KOPT-K1 (cell line): Measurements from ENCODE around the gene POLR2I.

Experiments
- H3K27ac ChIP-seq: fragments of 200-600 bp; sonication (generic); 2 replicates; pipeline ENCODE4 v1.5.1; 2016; ENCODE audit warnings: antibody characterized with exemption, mild to moderate bottlenecking, low read depth, low read length; ENCODE audit not compliant: poor library complexity, severe bottlenecking
- H3K36me3 ChIP-seq: fragments of 200-600 bp; sonication (generic); 2 replicates; pipeline ENCODE4 v1.5.1; 2017; ENCODE audit warnings: antibody characterized with exemption, mild to moderate bottlenecking, low read length, moderate library complexity; ENCODE audit not compliant: insufficient read depth
- H3K9me3 ChIP-seq: fragments of 200-600 bp; sonication (generic); 2 replicates; pipeline ENCODE4 v1.5.1; 2017; ENCODE audit warnings: antibody characterized with exemption, low read length, mild to moderate bottlenecking; ENCODE audit not compliant: insufficient read depth, poor library complexity, severe bottlenecking

POLR2I gene

DNA sequence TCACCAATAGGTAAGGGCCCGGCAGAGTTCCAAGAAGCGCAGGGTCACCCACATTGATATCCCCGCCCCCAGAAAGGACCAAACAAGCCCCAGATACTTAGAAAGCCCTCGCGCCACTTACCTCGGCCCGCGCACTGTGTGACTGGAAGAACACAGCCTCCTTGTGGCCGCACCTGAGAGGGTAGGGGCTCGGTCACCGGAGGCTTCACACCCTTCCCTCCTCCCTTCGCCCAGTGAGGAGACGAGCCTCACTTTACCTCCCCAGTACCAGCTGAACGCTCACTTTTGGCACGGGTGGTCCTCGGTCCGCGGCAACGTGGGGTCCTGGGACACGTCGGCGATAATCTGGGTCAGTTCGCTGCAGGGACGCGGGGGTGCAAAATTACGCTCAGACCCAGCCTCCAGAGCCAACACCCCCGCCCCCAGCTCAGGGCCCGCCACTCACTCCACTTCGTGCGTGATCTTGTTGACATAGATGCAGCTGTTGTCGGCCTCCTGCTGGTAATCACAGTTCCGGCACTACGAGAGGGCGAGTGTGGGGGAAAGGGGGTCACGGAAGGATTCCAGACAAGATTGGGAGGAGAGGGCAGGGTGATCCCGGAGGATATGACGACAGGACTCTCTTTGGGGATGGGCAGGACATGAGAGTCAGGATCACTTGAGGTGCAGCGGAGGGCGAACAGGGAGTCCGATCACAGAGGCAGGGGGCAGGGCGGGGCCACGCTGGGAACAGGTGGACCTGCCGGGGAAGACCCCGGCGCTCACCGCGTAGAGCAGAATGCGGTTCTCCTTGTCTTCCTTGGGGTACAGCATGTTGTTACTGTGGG is 568 bp downstream of the POLR2I start:
- Histone ChIP-seq H3K36me3 (peaks cover 49% of the 10 kb centered on the region), H3K27ac (peak overlapping the region; percentile 68), H3K9me3 (no peaks in the 10 kb centered on the region)

DNA sequence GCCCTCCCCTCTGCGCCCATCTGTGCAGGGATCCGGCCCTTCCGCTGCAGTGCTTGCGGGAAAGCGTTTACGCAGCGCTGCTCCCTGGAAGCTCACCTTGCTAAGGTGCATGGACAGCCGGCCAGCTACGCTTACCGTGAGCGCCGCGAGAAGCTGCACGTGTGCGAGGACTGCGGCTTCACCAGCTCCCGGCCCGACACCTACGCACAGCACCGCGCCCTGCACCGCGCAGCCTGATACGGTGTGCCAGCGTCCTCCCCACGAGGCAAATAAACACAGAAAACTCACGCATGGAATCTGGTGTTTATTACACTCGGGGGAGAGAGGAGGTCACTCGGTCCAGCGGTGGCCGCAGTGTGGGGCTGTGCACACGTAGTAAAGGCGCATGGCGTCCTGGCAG is 1.2 kb downstream of the POLR2I start:
- no peak overlapping the region for H3K27ac ChIP-seq
- peaks cover 42% of the 10 kb centered on the region; the same call in 1 of the 2 replicates for H3K36me3 ChIP-seq
- H3K9me3 ChIP-seq = no peaks in the 10 kb centered on the region

DNA sequence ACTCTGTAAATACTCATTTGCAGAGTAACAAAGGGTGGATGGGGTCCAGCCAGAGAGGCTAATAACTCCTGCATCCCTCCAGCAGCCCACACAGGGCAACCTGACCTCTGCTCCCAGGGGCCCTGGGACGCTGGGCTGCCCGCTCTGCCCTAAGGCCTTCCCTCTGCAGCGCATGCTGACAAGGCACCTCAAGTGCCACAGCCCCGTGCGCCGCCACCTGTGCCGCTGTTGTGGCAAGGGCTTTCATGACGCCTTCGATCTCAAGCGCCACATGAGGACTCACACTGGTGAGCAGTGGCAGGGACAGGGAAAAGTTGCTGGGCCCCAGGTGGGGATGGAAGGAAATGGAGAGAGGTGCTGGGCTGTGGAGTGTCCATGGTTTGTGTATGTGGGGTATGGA is 2.0 kb downstream of the POLR2I start:
- Histone ChIP-seq H3K27ac (no peak overlapping the region), H3K36me3 (peaks cover 35% of the 10 kb centered on the region; the same call in 1 of the 2 replicates)

DNA sequence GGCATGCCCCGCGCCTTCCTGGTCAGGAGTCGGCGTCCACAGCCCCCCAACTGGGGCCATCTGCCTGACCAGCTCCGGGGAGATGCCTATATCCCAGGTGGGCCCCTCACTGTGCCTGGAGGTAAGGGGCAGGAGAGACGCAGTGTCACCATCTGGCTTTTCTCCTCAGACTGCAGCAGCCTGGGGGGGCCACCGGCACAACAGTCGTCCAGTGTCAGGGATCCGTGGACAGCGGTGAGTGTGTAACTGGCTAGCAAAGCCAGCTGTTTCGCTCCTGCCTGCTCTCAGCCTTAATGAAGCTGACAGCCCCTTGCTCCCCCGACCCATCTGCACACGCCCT is 3.5 kb downstream of the POLR2I start:
- Histone ChIP-seq H3K9me3 (no peaks in the 10 kb centered on the region), H3K36me3 (peaks cover 35% of the 10 kb centered on the region), H3K27ac (no peak overlapping the region)

More for the DNA sequence above, 2.0 kb downstream of the POLR2I start:
- H3K9me3 ChIP-seq = no peaks in the 10 kb centered on the region

DNA sequence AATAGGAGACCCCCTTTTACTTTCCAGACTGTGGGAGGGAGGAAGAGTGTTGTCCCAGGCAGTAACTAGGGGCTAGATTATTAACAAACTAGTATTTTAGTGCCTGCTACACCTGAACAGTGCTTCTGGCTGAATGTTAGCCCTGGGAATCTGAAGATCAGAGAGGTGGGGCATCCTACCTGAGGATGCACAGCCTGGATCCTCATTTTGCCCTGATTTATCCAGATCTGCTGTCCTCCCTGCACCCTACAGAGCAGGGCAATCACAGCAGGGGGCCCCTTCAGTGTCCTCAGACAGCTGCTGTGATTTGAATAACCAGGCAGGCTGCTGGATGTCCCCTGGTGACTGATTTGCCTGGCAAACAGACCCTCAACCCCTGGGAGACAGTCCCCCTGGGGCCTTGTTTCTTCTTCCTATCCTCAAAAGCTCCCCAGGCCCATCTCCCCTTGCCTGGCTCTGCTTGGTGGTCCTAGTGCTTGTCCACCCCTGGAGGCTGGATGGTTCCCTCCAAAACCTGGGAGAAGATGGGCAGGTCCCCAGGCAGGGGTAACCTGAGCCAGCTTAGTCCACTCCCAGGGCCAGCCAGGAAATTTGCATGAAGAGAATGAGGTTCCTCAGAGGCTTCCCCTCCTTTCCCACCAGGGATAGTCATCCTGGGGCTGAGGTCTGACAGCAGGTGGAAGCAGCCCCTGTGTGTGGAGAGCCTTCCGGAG is 4.0 kb downstream of the POLR2I start, which contains the start of gene OVOL3:
TSS of gene OVOL3 (plus strand) at position 657 of the 713 bp plus-strand sequence. CDS start 60 bp downstream, outside the sequence.
- H3K36me3 ChIP-seq = peaks cover 40% of the 10 kb centered on the region
- H3K27ac ChIP-seq = no peak within 1 kb of the TSS

DNA sequence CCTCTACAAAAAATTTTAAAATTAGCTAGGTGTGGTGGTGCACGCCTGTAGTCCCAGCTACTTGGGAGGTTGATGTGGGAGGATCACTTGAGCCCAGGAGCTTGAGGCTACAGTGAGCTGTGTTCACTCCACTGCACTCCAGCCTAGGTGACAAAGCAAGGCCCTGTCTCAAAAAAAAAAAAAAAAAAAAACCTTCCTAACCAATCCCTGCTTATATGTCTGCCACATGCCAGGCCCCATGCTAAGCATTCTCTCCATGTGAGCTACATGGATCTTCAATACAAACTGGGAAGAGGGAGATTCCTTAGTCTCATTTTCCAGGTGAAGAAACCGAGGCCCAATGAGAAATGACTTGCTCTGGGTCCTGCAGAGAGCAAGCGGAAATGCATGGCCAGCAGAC is 6.0 kb downstream of the POLR2I start:
- Histone ChIP-seq H3K36me3 (peaks cover 58% of the 10 kb centered on the region), H3K9me3 (no peaks in the 10 kb centered on the region), H3K27ac (no peak overlapping the region)

More for the DNA sequence above, 4.0 kb downstream of the POLR2I start, which contains the start of gene OVOL3:
- no peaks in the 10 kb centered on the region for H3K9me3 ChIP-seq

DNA sequence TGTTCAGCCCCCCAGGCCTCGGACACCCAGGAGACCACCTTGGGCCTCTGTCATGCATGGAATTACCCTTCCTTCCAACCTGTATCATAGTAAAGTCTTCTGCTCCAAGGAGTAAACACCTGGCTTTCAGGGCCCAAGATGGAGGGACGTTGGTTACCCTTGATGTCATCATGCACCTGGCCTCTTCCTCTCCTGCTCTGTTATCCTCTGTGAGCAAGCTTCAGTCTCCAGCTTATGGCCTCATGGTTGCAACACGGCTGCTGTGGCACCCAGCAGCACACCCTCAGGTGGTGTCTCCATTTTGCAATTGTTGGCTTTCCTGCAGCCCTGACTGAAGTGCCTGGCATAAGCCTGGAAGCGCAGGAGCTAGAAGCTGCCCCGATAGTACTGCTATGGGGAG is 7.7 kb downstream of the POLR2I start:
- H3K9me3 ChIP-seq = no peaks in the 10 kb centered on the region
- no peak overlapping the region for H3K27ac ChIP-seq
- peaks cover 62% of the 10 kb centered on the region for H3K36me3 ChIP-seq

DNA sequence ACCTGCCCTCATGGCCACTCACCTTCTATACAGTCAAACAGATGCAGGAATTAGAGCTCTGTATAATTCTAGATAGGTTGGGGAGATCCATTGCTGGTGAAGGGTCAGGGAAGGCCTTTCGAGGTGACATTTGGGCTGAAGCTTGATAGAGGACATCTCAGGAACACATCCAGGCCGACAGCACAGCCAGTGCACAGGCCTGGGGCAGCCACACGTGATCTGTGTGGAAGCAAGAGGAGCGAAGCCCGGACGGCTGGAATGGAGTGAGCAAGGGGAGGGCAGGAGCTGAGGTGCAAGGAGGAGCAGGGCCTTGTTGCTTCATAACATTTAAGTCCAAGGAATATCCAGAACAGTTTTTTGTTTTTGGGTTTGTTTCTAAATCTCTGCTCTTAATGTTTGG is 8.2 kb downstream of the POLR2I start:
- Histone ChIP-seq H3K36me3 (peaks cover 62% of the 10 kb centered on the region), H3K9me3 (no peaks in the 10 kb centered on the region), H3K27ac (no peak overlapping the region)

DNA sequence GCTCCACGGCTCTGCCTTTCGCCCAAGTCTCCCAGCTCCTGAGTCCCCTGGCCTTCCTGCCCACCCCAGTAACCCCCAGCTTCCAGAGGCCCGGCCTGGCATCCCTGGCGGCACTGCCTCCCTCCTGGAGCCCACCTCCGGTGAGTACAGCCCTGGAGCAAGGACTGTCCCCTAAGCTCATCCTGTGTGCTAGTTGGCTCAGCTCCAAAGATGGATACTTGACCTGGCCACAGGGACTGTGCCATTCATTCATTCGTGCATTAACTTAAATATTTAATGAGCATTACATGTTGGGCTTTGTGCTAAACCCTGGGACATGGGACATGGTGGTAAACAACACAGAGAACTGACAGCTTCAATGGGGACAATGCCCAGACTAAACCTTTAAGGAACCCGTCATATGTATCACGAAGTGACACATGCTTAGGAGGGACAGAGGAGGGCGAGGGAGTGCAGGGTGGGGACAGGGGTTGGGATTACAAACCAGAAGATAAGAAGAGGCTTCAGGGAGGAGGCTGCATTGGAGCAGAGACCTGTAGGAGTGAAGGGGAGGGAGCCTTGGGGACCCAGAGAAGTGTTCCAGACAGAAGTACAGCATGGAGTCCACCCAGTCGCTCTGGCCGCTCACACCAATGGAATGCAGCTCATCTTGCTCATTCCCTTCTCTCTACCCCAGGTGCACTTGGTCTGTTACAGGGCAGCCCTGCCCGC is 10.7 kb downstream of the POLR2I start:
- Histone ChIP-seq H3K36me3 (peaks cover 81% of the 10 kb centered on the region), H3K27ac (no peak overlapping the region), H3K9me3 (no peaks in the 10 kb centered on the region)

DNA sequence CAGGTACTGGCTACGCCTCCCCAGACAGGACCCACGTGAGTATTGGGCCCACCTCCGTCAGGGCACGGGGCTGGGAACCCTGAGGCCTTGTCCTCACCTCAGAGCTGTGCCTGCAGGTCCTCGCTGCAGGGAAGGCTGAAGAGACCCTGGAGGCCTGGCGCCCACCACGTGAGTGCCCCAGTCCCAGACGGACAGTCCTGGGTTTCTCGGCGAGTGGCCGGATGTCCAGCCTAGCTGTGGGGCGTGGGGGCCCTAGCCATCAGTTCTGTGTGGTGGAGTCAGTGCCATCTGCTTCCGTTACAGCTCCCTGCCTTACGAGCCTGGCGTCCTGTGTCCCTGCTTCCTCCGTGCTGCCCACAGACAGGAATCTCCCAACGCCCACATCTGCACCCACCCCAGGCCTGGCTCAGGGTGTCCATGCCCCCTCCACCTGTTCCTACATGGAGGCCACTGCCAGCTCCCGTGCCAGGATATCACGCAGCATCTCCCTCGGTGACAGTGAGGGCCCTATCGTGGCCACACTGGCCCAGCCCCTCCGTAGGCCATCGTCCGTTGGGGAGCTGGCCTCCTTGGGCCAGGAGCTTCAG is 11.5 kb downstream of the POLR2I start:
- no peak overlapping the region for H3K27ac ChIP-seq
- no peaks in the 10 kb centered on the region for H3K9me3 ChIP-seq
- H3K36me3 ChIP-seq = peaks cover 90% of the 10 kb centered on the region

DNA sequence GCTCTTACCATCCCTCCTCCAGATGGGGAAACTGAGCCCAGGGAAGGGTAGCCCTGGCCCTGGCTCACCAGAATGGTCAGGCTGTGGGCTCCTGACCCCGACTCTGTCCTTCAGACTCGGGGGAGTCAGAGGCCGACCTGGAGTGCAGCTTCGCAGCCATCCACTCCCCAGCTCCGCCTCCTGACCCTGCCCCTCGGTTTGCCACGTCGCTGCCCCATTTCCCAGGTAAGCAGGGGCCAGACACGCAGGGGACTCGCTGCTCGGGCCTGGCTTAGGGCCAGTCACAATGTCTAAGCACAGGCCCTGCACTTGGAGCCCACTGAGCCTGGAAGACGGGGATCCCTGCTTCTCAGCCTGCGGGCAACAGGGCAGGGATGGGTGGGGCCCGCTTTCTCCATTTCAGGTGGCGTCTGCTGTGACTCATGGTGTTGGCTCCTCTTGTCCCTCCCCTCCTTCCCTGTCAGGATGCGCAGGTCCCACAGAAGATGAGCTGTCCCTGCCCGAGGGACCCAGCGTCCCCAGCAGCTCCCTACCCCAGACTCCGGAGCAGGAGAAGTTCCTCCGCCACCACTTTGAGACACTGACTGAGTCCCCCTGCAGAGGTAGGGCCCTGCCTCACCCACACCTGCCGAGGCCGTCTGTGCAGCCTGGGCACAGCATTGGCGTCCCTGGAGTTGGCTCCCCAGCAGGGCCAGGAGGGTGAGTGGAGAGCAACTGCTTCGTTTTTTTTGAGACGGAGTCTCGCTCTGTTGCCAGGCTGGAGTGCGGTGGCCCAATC is 12.9 kb downstream of the POLR2I start:
- H3K9me3 ChIP-seq = no peaks in the 10 kb centered on the region
- no peak overlapping the region for H3K27ac ChIP-seq
- peaks cover 98% of the 10 kb centered on the region for H3K36me3 ChIP-seq

DNA sequence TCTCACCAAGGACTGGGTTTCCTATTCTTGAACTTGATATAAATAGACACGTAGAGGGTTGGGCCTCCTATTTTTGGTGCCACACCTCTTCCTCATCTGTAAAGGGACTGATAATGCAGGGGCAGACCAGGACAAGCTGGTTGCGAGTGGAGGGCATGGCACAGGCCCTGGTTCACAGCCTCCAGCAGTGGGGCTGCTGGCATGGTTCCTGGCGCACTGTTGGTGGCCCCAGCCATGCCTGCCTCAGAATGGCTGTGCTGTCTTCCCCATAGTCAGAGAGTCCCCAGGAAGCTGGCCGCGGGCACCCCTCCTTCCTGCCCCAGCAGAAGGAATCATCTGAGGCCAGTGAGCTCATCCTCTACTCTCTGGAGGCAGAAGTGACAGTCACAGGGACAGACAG is 14.2 kb downstream of the POLR2I start:
- no peak overlapping the region for H3K27ac ChIP-seq
- H3K36me3 ChIP-seq = peaks cover 100% of the 10 kb centered on the region
- H3K9me3 ChIP-seq = no peaks in the 10 kb centered on the region

DNA sequence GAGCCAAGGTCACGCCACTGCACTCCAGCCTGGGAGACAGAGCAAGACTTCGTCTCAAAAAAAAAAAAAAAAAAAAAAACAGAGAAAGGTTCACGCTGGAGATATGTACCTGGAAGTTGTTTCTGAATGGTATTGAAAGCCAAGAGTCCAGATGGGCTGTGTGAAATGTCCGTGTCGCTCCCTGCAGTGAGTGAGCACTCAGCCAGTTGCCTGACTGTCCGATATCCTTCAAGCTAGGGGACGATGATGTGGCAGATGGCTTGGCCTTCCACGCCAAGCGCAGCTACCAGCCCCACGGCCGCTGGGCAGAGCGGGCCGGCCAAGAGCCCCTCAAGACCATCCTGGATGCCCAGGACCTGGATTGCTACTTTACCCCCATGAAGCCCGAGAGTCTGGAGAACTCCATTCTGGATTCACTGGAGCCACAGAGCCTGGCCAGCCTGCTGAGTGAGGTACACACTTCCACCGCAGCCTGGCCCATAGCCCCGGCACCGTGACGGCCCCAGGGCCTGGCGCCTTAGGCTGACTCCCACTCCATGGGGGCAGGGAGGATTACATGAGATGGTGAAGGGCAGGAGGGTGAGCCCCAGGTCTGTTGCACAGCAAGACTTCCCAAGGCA is 15.4 kb downstream of the POLR2I start:
- Histone ChIP-seq H3K36me3 (peaks cover 99% of the 10 kb centered on the region), H3K27ac (no peak overlapping the region), H3K9me3 (no peaks in the 10 kb centered on the region)

DNA sequence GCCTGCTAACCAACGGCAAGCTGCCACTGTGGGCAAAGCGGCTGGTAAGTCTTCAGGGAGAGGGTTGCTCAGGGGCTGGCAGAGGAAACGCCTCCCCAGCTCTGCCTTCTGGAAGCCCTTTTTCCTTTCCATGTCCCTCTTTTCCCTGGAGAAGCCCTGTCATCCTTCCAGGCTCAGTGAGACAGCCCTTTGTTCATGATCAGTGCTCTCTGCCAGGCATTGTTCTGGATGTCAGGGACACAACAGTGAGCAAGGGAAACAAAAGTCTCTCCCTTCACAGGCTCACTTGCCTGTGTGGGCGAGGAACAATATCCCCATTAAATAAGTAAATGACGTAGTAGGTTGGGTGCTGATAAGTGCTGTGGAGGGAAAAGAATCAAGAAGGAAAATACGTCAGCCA is 17.6 kb downstream of the POLR2I start:
- Histone ChIP-seq H3K27ac (no peak overlapping the region), H3K9me3 (no peaks in the 10 kb centered on the region), H3K36me3 (peaks cover 99% of the 10 kb centered on the region)
